ENCODE data around the gene UMODL1.

Gene UMODL1

GRCh38 chr21:42039911-42040351 is 31.2 kb upstream of the UMODL1 start:
- DNase-seq (ENCODE audit: low read depth, low spot score) = no peak

DNA sequence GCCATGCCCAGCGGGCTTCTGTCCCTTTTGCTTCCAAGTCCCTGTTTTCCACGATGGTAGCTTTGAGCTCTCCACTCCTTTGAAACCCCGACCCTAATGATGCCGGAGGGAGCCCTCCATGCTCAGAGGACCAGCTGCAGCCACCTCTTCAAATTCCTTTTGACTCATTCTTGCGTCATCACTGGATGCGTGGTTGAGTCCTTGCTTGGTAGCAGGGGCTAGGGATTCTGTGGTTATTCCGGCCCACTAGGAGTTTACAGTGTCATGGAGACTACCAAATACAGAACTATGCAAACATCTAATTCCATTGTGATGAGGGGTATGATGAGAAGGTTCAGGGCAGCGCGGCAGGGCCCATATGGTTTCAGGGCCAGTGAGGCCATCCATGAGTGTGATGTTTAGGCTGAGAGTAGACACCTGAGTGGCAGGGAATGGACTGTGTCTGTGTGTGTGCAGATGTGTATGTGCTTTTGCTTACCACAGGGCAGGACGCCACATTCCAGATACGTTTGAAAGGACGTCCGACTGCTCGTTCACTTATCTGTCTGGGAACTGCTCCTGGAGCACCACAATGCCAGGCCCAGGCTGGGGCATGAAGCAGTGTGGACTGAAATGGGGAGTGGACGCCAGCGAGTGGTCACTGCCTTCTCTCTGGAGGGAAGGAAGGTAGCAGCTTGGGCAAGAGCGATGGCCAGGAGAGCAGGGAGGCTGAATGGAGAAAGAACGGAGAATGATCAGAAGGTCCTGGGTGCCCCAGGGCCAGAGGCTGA is 30.5 kb upstream of the UMODL1 start:
- peak; percentile 98 for DNase-seq (ENCODE audit: low read depth, low spot score)

GRCh38 chr21:42041246-42041645 is 29.9 kb upstream of the UMODL1 start:
- DNase-seq (ENCODE audit: low read depth, low spot score) = no peak

DNA sequence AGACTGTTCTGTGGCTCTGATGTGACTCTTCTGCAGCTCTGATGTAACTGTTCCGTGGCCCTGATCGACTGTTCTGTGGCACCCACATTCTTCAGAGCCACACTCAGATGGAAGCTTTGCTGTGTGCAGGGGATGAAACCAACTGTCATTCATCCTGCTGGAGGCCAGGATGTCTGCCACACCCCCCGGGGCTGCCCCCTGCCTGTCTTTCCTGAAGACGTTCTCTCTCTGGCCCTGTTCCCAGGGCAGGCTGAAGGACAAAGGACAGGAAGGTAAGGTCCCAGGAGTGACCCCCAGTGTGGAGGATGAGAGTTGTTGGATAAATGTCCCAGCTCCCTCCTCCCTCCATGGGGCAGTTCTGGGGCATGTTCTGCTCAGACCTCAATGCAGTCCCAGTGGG is 29.4 kb upstream of the UMODL1 start:
- no peak for DNase-seq (ENCODE audit: low read depth, low spot score)

DNA sequence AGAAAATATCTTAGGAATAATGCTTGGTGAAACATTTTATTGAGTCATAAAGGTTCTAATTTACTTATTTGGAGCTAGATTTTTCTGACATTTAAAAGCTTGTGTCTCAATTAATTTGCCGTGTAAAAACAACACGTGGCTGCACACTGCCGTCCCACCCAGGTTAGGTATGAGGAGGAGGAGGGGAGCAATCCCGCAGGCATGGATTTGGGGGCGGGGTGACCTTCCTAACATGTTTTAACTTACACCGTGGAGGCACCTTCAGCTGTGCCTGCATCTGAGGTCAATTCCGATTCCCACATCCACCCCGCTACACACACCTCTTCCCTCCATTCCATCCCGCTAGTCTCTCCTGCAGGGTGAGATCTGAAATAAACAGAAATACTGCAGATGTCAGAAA is 28.5 kb upstream of the UMODL1 start:
- no peak for DNase-seq (ENCODE audit: low read depth, low spot score)

DNA sequence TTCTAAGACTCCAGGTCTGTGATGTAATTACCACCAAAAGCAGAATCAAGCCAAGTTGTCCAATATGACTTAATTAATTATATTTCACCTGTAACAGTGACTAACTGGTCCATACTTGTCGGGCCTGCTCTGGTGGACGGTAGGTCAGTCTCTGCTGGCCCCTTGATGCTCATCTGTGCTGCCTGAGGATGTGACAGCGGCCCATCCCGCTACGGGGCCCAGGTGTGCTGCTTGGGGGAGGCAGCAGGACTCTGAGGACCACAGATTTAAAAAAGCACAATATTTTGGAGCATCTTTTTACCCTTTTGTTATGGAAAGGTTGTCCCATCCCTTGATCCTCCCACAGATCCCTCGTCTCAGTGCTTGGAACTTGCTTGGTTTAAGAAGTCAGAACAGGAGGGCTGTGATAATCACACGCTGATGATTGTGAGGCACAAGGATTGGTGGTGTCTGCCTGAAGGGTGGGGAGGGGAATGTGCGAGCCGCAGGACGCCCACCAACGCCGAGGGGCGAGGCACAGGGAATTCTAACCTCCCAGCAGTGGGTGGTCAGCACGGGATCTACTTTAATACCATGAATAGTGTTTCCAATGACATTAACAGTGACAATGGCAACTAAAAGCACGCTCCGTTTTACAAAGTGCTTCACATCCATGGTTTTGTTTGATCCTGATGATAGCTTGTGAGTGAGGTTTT is 27.8 kb upstream of the UMODL1 start:
- no peak for DNase-seq (ENCODE audit: low read depth, low spot score)

GRCh38 chr21:42043961-42044360 is 27.2 kb upstream of the UMODL1 start:
- DNase-seq (ENCODE audit: low read depth, low spot score) = no peak

DNA sequence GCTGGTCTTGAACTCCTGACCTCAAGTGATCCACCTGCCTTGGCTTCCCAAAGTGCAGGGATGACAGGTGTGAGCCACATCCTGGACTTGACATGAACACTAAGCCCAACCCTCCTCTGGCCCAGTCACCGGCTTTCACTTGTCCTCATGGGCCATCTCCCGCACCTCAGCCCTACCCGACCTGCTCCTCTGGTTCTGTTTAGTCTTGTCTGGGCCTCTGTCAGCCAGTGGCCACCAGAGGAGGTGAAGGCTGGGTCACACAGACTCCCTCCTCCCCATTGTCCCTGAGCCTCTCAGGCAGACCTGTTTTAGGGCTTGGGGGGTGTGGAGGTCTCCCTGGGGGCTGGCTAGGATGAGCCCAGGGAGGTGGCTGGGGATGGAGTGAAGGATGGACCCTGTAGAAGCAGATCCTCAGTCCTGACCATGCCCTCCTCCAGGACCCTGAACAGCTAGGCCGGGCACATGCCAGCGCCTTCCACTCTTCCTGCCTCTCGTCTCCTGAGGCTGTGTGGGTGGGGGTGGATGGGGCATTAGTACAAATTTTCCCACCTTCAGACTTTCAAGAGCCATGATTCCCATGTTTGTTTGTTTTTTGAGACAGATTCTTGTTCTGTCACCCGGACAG is 26.1 kb upstream of the UMODL1 start:
- no peak for DNase-seq (ENCODE audit: low read depth, low spot score)

- peak; percentile 94 for DNase-seq (ENCODE audit: low read depth, low spot score)
Measured at GRCh38 chr21:42047821-42048613, 23.1 kb upstream of the UMODL1 start.

- DNase-seq (ENCODE audit: low read depth, low spot score) = no peak
Measured at GRCh38 chr21:42048870-42049577, 22.1 kb upstream of the UMODL1 start.

DNA sequence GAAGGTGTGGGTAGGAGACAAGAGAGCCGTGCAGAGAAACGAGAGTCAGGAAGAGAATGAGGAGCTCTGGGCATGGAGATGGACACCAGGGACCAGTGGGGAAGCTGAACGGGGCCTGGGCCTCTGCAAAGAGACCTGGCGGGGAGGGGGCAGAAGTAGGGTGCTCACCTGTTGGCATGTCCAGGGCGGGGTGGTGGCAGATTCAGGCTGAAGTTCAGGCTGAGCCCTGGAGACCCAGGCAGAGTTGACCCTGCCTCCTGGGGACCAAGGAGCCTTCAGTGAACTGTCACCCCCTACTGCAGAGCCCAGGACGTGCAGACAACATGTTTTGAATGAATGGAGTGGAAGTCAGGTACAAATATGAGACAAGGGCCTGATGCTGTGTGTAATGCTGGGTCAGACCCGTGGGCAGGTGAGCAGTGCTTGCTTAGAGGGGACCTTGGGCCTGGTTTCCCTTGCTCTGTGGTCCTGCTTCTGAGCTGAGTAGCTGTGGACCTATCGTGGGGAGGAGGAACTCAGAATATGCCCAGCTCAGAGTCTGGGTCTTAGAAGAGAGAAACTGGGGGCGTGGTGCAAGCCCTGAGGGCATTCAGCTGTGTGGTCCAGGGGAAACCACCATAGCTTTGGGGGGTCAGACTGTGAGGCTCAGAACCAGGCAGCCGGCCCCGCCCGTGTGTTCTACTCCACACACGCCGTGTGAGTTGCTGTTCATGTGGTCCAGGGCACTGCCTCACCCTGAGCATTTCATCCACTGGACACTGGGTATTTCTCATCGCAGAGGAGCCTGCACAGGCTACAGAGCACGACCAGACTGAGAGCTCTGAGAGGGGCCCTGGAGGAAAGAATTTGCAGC is 21.3 kb upstream of the UMODL1 start:
- DNase-seq (ENCODE audit: low read depth, low spot score) = no peak

DNA sequence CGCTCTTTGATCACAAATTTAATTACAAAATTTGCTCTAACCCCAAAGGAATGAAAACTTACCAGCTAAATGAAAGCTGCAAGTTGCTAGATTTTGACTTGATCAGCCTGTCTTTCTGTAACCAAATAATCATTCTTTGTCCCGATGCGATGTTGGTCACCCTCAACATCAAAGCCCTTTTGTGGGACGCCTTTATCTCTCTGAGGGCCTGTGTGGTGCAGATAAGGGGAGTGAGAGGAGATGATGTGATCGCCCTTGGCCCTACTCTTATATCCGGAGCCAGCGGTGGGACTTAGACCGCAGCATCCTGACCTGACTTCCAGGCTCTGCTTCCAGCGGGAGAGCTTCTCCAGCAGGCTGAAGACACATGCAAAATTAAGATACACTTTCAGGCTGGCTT is 19.3 kb upstream of the UMODL1 start:
- DNase-seq (ENCODE audit: low read depth, low spot score) = no peak

GRCh38 chr21:42055425-42055824 is 15.7 kb upstream of the UMODL1 start:
- no peak for DNase-seq (ENCODE audit: low read depth, low spot score)

- no peak for DNase-seq (ENCODE audit: low read depth, low spot score)
Measured at GRCh38 chr21:42056468-42056867, 14.6 kb upstream of the UMODL1 start.

DNA sequence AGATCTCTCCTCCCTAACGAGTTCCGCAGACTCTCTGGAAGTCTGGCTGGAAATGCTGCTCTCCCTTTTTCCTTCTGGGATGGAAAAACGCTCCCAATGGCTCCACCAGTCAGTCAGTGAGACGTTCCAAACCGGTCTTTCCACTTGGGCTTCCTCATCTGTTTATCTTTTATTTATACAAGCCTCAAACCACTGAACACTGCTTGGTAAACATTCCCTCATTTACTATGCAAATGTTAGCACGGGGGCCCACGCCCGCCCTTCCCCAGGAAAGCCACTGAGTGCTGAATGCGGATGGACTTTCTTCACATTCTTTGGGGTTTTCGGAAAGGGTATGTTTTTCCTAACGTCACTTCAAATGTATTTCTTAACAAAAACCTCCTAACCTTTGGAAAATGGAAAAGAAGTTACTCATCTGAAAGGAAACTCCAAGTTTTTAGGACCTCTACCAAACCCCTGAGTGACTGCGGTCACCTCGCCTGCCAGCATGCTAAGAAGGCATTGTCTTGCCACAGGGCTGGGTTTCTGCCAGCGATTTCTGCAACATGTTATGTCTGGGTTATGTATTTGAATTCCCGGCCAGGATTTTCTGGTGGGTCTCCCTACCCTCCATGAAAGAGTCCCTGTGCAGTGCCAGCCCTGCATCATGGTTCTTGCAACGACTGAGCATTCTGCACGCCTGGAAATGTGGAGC is 14.0 kb upstream of the UMODL1 start:
- DNase-seq (ENCODE audit: low read depth, low spot score) = peak; percentile 97

DNA sequence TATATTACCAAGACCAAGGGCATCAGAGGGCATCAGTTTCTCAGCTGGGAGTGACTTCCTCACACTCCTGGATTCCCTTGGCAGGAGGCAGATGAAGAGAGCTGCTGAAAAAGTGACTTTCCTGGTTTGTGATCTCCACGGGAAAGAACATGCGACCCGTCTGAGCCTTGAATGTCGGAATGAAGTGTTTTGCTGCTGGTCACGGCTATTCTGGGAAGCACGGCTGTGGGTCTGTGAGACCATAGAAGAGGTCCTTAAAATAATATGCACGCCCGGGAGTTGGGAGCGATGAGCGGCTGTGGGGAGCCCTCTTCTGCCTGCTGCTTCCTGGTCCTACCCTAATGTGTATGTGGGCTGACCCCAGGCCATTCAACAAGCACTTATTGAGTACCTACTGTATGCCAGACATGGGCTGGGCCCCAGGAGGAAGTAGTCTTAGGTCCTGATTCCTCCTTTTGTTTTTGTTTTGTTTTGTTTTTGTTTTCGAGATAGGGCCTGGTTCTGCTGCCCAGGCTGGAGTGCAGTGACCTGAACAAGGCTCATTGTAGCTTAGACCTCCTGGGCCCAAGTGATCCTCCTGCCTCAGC is 13.2 kb upstream of the UMODL1 start:
- DNase-seq (ENCODE audit: low read depth, low spot score) = peak; percentile 53

- no peak for DNase-seq (ENCODE audit: low read depth, low spot score)
Measured at GRCh38 chr21:42058631-42059111, 12.4 kb upstream of the UMODL1 start.

- no peak for DNase-seq (ENCODE audit: low read depth, low spot score)
Measured at GRCh38 chr21:42059141-42059540, 12.0 kb upstream of the UMODL1 start.

GRCh38 chr21:42059721-42060120 is 11.4 kb upstream of the UMODL1 start:
- no peak for DNase-seq (ENCODE audit: low read depth, low spot score)

Measured in astrocyte of the hippocampus (primary cell).